Activated CD4-positive, alpha-beta T cell treated with anti-CD3 and anti-CD28 coated beads, Interleukin-2, Interleukin-6, amounts not matched to agents 100 ng/mL and 50 ng/mL, durations not matched to agents 16 hours and 8 hours (primary cell): Measurements from ENCODE around the gene ABHD10.
"Not testable (repeated sequence)": the region's sequence is repeated elsewhere in the genome, so short reads cannot be mapped to it uniquely, and the experiment has no call there.

ENCODE experiments used
- DNase-seq: peaks from one replicate; pipeline ENCODE4 v3.0.0-alpha.2; 2020

Gene ABHD10

GRCh38 chr3:112035241-112035640 is 56.4 kb downstream of the ABHD10 start:
- DNase-seq = no peak

DNA sequence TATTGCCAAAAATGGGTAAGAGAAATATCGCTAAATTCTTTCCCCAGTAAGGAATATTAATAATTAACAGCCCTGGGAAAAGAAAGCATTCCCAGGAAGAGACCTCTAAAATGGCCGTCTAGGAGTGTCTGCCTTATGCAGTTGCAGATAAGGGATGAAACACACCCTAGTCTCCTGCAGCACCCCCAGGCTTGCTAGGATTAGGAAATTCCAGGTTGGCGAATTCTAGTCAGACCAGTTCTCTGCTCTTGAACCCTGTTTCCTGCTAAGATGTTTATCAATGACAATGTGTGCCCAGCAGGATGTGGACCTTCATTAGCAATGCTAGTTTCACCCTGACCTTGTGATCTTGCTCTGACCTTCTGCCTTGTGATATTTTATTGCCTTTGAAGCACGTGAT is 58.4 kb downstream of the ABHD10 start:
- not testable (repeated sequence) for DNase-seq

DNA sequence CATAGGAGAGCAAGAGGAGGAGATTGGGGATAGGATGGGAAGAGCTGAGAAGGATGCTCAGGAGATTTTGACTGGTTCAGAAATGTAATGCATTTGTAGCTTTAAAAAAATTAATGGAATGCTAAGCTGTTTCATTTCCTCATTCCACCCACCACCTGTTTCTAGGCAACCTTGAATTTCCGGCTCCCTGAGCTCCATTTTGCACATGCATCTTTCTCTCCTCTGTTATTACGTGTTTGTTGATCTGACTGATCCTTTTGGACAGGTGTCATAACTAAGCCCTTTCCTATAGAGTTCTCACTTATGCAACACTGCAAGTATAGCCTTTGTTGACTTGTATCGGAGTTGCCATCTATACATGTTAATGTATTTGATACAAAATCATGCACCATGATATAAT is 60.0 kb downstream of the ABHD10 start:
- no peak for DNase-seq

- DNase-seq = no peak
Measured at GRCh38 chr3:112041321-112041720, 62.5 kb downstream of the ABHD10 start.

- DNase-seq = no peak
Measured at GRCh38 chr3:112042842-112043280, 64.0 kb downstream of the ABHD10 start.
